RPMI8226 (cell line): ENCODE results near the gene CEP128.

ENCODE experiments used
- DNase-seq: peaks from one replicate; pipeline ENCODE4 v3.0.0-alpha.2; 2015

Gene CEP128

GRCh38 chr14:80535171-80535570 lies 406.4 kb downstream of the CEP128 start:
- DNase-seq, result no peak

GRCh38 chr14:80523518-80524117 lies 417.9 kb downstream of the CEP128 start:
- no peak for DNase-seq

- DNase-seq, result no peak
Measured at GRCh38 chr14:80522936-80523335, 418.6 kb downstream of the CEP128 start.

- no peak for DNase-seq
Measured at GRCh38 chr14:80522411-80522810, 419.1 kb downstream of the CEP128 start.

- no peak for DNase-seq
Measured at GRCh38 chr14:80521456-80521855, 420.1 kb downstream of the CEP128 start.

- DNase-seq, result no peak
Measured at GRCh38 chr14:80519002-80519401, 422.5 kb downstream of the CEP128 start.

- DNase-seq, result no peak
Measured at GRCh38 chr14:80518173-80518572, 423.4 kb downstream of the CEP128 start.

GRCh38 chr14:80507292-80507869 lies 434.2 kb downstream of the CEP128 start:
- no peak for DNase-seq

- DNase-seq, result no peak
Measured at GRCh38 chr14:80504781-80505180, 436.8 kb downstream of the CEP128 start.

- DNase-seq, result no peak
Measured at GRCh38 chr14:80498533-80498932, 443.0 kb downstream of the CEP128 start.

GRCh38 chr14:80496090-80496489 lies 445.4 kb downstream of the CEP128 start:
- DNase-seq, result no peak

GRCh38 chr14:80494769-80495168 lies 446.8 kb downstream of the CEP128 start:
- DNase-seq, result no peak

GRCh38 chr14:80493620-80494019 lies 447.9 kb downstream of the CEP128 start:
- no peak for DNase-seq

GRCh38 chr14:80491650-80492049 lies 449.9 kb downstream of the CEP128 start:
- DNase-seq, result no peak

GRCh38 chr14:80491131-80491530 lies 450.4 kb downstream of the CEP128 start:
- no peak for DNase-seq

GRCh38 chr14:80489513-80489912 lies 452.0 kb downstream of the CEP128 start:
- no peak for DNase-seq

GRCh38 chr14:80485764-80486163 lies 455.8 kb downstream of the CEP128 start:
- no peak for DNase-seq

GRCh38 chr14:80483331-80483730 lies 458.2 kb downstream of the CEP128 start:
- no peak for DNase-seq

- DNase-seq, result no peak
Measured at GRCh38 chr14:80477388-80478160, 464.0 kb downstream of the CEP128 start.

GRCh38 chr14:80475074-80475473 lies 466.5 kb downstream of the CEP128 start:
- no peak for DNase-seq

GRCh38 chr14:80468331-80469122 lies 473.0 kb downstream of the CEP128 start:
- no peak for DNase-seq

GRCh38 chr14:80465546-80466220 lies 475.9 kb downstream of the CEP128 start:
- no peak for DNase-seq
